Measurements from ENCODE around the gene RTN4RL2.

The RTN4RL2 gene

GRCh38 chr11:57481315-57481714 lies 21.0 kb downstream of the RTN4RL2 start:
- Histone ChIP-seq H3K4me3 (no peak overlapping the region), H3K27ac (no peak overlapping the region)
- no peak for DNase-seq (ENCODE audit: low spot score)
- TF ChIP-seq, protein P1, sequence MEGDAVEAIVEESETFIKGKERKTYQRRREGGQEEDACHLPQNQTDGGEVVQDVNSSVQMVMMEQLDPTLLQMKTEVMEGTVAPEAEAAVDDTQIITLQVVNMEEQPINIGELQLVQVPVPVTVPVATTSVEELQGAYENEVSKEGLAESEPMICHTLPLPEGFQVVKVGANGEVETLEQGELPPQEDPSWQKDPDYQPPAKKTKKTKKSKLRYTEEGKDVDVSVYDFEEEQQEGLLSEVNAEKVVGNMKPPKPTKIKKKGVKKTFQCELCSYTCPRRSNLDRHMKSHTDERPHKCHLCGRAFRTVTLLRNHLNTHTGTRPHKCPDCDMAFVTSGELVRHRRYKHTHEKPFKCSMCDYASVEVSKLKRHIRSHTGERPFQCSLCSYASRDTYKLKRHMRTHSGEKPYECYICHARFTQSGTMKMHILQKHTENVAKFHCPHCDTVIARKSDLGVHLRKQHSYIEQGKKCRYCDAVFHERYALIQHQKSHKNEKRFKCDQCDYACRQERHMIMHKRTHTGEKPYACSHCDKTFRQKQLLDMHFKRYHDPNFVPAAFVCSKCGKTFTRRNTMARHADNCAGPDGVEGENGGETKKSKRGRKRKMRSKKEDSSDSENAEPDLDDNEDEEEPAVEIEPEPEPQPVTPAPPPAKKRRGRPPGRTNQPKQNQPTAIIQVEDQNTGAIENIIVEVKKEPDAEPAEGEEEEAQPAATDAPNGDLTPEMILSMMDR (IDR thresholded peaks at IDR 0.05): no peak

DNA sequence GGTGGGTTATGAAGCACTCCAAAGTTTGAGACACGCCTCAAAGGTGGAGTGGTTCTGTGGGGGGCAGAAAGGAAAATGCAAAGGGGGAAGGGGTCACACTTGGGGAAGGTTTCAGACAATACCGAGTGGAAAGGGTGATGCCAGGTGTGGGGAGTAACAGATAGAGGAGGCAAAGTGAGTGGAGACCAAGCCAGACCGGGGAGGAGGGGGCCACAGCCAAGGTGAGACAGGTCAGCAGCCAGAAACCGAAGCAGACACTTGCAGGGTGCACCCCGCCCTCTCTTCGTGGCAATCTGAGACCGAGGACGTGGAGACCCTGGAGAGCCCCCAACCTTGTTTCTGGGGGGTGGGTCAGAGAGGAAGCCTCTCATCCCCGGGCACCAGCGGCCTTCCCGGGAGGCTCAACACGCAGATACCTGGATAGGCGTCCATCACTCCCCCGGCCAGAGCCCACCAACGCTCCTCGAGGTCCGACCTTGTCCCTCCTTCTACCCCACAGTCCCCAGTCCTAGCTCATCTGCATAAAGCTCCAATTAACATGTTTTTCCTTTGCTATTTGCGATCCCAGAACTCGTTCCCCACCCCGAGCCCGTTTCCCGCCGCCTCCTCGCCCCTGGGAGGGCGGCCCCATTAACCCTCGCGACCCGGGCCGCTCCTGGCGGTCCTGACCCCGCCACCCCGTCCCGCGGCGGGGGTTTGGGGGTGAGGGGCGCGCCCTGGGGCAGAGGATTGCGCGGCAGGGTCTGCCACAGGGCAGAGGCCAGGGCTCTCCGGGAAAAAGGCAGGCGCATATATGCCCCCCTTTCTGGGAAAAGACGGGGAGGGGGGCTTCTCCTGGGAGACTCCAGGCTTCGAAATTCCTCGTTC lies 21.8 kb downstream of the RTN4RL2 start:
- Histone ChIP-seq H3K27ac (no peak overlapping the region), H3K4me3 (peak overlapping the region; percentile 55)
- no peak for DNase-seq (ENCODE audit: low spot score)
- TF ChIP-seq, protein P1 (IDR thresholded peaks at IDR 0.05): no peak

DNA sequence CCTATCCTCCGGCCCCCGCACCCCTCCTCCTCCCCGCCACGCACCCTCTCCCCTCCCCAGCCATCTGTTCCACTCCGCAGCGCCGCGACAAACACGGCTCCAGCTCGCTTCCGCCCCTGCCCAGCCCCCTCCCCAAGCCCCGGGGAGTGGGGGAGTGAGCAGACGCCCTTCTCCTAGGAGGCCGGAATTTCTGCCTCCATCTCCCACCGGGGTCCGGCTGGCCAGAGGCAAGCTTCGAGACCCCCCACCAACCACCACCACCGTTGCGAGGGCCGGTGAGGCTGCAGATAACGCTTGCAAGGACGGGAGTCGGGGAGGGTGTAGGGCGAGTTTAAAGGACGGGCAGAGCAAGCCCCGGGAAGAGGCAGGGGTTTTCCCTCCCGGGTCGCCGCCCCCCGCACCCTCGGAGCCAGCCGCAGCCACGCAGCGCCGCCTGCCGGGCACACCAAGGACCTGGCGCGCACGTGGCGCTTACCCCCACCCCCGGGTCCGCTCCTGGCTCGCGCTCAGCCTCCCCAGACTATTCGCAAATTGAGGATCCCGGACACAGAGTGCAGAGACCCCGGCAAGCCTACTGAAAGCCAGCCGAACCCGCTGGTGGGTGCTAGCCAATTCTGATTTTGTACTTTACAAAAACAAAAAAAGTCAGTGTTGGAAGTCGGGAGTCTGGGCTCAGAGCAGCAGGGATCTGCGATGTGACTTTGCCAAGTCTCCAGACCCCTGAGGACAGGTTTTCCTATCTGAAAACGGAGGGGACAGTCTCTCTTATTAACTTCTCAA lies 22.6 kb downstream of the RTN4RL2 start:
- peak overlapping the region; percentile 55 for H3K4me3 ChIP-seq
- TF ChIP-seq, protein P1 (IDR thresholded peaks at IDR 0.05): peak; percentile 30
- H3K27ac ChIP-seq: no peak overlapping the region
- DNase-seq (ENCODE audit: low spot score): no peak

GRCh38 chr11:57483562-57483918 lies 23.2 kb downstream of the RTN4RL2 start:
- no peak overlapping the region for H3K4me3 ChIP-seq
- H3K27ac ChIP-seq: no peak overlapping the region
- TF ChIP-seq, protein P1 (IDR thresholded peaks at IDR 0.05): no peak
- DNase-seq (ENCODE audit: low spot score): no peak

DNA sequence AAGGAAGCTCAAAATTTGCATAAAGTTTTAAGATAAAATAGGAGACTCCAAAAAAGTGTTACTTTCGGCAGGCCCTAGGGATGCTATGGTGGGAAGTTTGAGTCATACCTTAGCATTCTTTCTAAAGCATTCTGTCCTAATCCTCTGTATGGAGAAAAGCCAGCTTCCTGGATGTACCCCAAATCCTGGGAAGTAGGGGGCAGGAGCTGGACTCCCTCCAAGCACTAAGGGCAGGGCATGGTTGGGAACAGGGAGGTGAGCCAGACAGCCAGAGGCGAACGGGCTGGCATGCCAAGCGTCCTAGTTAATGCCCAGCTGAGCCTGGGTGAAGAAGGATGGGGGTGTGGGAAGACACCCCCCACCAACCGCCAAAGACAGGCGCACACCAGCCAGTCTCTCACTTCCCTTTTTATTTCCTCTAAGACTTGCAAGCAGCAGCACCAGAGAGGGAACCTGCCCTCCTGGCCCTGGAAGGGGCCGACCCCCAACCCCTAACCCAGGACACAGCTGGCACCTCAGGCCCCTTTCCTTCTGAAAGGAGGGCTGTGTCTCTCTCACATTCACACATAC lies 23.9 kb downstream of the RTN4RL2 start:
- H3K4me3 ChIP-seq: no peak overlapping the region
- TF ChIP-seq, protein P1 (IDR thresholded peaks at IDR 0.05): no peak
- no peak for DNase-seq (ENCODE audit: low spot score)
- no peak overlapping the region for H3K27ac ChIP-seq

- DNase-seq (ENCODE audit: low spot score): no peak
- TF ChIP-seq, protein P1 (IDR thresholded peaks at IDR 0.05): no peak
- Histone ChIP-seq H3K4me3 (no peak overlapping the region), H3K27ac (no peak overlapping the region)
Observed at GRCh38 chr11:57485217-57485990, 25.1 kb downstream of the RTN4RL2 start.
